ENCODE results near the gene TNFAIP8L1.

TNFAIP8L1 gene

DNA sequence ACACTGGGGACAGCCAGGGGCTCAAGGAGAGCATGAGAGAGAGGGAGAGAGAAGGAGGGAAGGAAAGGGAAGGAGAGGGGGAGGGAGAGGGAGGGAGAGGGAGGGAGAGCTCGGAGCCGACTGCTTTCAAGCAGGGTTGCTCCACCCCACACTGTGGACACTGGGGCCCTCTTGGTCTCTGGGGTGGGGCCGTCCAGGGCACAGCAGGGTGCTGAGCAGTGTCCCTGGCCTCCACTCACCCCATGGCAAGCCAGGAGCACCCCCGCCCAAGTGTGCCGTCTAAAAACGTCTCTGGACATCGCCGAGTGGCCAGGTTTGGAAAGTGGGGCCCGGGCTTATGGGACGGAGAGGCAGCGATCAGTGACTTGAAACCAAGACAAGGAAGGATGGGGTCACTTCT is 63.4 kb downstream of the TNFAIP8L1 start:
- DNase-seq (ENCODE audit: low spot score): no peak

DNA sequence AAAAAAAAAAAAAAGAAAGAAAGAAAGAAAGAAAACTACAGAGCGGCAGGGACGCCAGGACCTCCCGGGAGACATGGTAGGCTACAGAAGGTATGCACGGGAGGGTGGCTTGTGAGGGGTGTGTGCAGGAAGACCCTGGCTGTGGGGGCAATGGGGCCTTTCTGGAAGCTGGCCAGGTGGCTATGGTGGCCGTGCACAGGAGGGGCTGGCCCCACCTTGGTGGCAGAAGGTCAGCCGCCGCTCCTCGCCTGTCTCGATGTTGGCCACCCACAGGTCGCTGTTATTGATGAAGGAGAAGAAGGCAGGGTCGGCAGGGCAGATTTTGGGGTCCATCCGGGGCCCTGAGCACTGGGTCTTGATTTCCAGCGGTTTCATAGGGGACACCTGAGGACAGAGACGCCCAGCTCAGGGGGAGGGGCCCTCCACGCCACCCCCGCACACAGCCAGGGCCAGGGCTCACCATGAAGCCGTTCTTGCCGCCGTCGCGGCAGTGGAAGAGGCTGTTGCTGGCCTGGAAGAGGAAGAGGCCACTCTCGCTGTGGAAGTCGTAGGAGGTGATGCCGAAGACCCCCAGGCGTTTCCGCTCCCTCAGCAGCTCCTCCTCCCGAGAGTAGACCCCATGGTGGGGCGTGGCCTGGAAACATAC is 64.5 kb downstream of the TNFAIP8L1 start:
- no peak for DNase-seq (ENCODE audit: low spot score)

DNA sequence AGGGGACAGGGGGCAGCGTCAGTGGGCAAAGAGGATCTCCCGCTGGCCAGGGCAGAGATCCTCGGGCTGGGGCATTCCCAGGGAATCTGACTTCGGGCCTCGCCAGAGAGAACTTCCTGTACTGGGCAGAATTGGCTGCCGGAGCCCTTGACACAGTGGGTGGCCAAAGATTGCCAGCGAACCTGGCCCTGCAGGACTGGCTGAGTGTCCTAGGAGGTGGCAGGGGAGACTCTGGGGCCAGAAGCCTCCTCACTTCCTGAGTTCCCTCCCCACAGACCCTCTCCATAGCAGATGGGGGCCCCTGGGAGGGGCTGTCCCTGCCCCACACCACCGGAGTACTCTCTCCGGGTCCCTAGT is 65.0 kb downstream of the TNFAIP8L1 start:
- DNase-seq (ENCODE audit: low spot score): no peak
